HCT116 (cell line): ENCODE data around the gene SEC16A. TPM values are rescaled to one million over a fixed set of nuclear protein-coding genes. Genes with fewer than 3 reads are reported as not detected.

Experiments
- ATAC-seq: fragments of 200-7000 bp; cut with Tn5 transposase; 2 replicates; pipeline ENCODE4 v1.9.1; 2020; ENCODE audit warnings: mild to moderate bottlenecking, moderate library complexity
- BruUV-seq: library from RNA; stranded (reverse); fragments of 400-500 nt; replicated peaks from 2 replicates; lab custom pipeline; 2021; lab: Mats Ljungman, UMichigan
- CTCF ChIA-PET: fragments of 300-600 bp; sonication (Branson Sonifier 250); formaldehyde crosslinking; loops from one replicate; lab custom pipeline; 2021; ENCODE audit warnings: antibody characterized with exemption; lab: Charles Lee
- POLR2A ChIA-PET: fragments of 300-600, 350-600 bp; sonication (Branson Sonifier 250); formaldehyde crosslinking; loops from one replicate; lab custom pipeline; 2021; ENCODE audit warnings: antibody characterized with exemption; lab: Charles Lee
- RAD21 ChIA-PET, 2 experiments: fragments of 300-600 bp; sonication (Branson Sonifier 250); formaldehyde crosslinking; loops; one replicate each; lab custom pipeline; 2023; ENCODE audit warnings: low total read pairs in 2 of 2; ENCODE audit not compliant: uncharacterized antibody in 2 of 2, unreplicated experiment in 2 of 2, low non-redundant PET in 1 of 2; lab: Charles Lee
- DNase-seq: peaks from one replicate; pipeline ENCODE4 v3.0.0-alpha.2; 2010; ENCODE audit warnings: low read depth, low spot score
- H2AFZ ChIP-seq: fragments of 200-600 bp; shearing (Covaris generic), sonication (generic); 2 replicates; pipeline ENCODE4 v1.6.1; 2017; ENCODE audit warnings: low read depth, mixed run types, mixed read lengths, antibody characterized with exemption, low read length; ENCODE audit not compliant: poor library complexity, severe bottlenecking
- H3K27ac ChIP-seq: 2 replicates; pipeline ENCODE4 v1.5.1; 2012; ENCODE audit warnings: low read depth, low read length
- H3K27me3 ChIP-seq: fragments of 200-600 bp; sonication (generic); 2 replicates; pipeline ENCODE4 v1.6.1; 2016; ENCODE audit warnings: mixed run types, low read length, mixed read lengths; ENCODE audit not compliant: insufficient read depth
- H3K36me3 ChIP-seq, 2 experiments: fragments of 200-500 bp in 1 of 2; fragments of 200-600 bp in 1 of 2; sonication (Bioruptor generic) in 1 of 2; sonication (generic) in 1 of 2; 2 replicates each; pipeline versions ENCODE4 v1.5.1 to v1.6.1; 2014 to 2016; ENCODE audit warnings: low read length in 2 of 2, inconsistent platforms in 1 of 2, mixed read lengths in 1 of 2, mixed run types in 1 of 2; ENCODE audit not compliant: insufficient read depth in 2 of 2, control insufficient read depth in 1 of 2
- H3K4me1 ChIP-seq, 2 experiments: fragments of 200-600 bp in 1 of 2; sonication (generic) in 1 of 2; 2 replicates each; pipeline versions ENCODE4 v1.5.1 to v1.6.1; 2012 to 2017; ENCODE audit warnings: low read length in 2 of 2, inconsistent platforms in 1 of 2, mild to moderate bottlenecking in 1 of 2, mixed read lengths in 1 of 2, mixed run types in 1 of 2, moderate library complexity in 1 of 2; ENCODE audit not compliant: insufficient read depth in 2 of 2, control insufficient read depth in 1 of 2
- H3K4me2 ChIP-seq: fragments of 200-600 bp; sonication (generic); 2 replicates; pipeline ENCODE4 v1.6.1; 2017; ENCODE audit warnings: mixed run types, low read length, mixed read lengths
- H3K4me3 ChIP-seq, 2 experiments: fragments of 200-600 bp in 1 of 2; sonication (generic) in 1 of 2; replicated peaks in 1 of 2; 2 replicates each; pipeline ENCODE4 v1.5.1; 2011 to 2016; ENCODE audit warnings: low read length in 2 of 2, control low read depth in 1 of 2, low read depth in 1 of 2, mild to moderate bottlenecking in 1 of 2, mixed read lengths in 1 of 2, mixed run types in 1 of 2
- H3K79me2 ChIP-seq: fragments of 200-600 bp; sonication (generic); 2 replicates; pipeline ENCODE4 v1.6.1; 2017; ENCODE audit warnings: mild to moderate bottlenecking, mixed run types, low read length, moderate library complexity, mixed read lengths; ENCODE audit not compliant: insufficient read depth
- H3K9ac ChIP-seq: fragments of 200-600 bp; sonication (generic); 2 replicates; pipeline ENCODE4 v1.6.1; 2016; ENCODE audit warnings: low read length, mixed read lengths
- H3K9me2 ChIP-seq: fragments of 200-600 bp; sonication (generic), shearing (Covaris generic); 2 replicates; pipeline ENCODE4 v1.6.1; 2017; ENCODE audit warnings: mixed run types, mild to moderate bottlenecking, moderate library complexity; ENCODE audit not compliant: insufficient read depth
- H3K9me3 ChIP-seq, 2 experiments: fragments of 200-500 bp in 1 of 2; fragments of 200-600 bp in 1 of 2; sonication (Bioruptor generic) in 1 of 2; sonication (generic) in 1 of 2; 2 replicates each; pipeline ENCODE4 v1.6.1; 2014 to 2017; ENCODE audit warnings: low read length in 2 of 2, mixed read lengths in 2 of 2, inconsistent platforms in 1 of 2, low read depth in 1 of 2, mild to moderate bottlenecking in 1 of 2, mixed run types in 1 of 2, moderate library complexity in 1 of 2; ENCODE audit not compliant: control insufficient read depth in 1 of 2, insufficient read depth in 1 of 2
- H4K20me1 ChIP-seq: fragments of 200-600 bp; sonication (generic), shearing (Covaris generic); 2 replicates; pipeline ENCODE4 v1.6.1; 2017; ENCODE audit warnings: mixed run types, mild to moderate bottlenecking, moderate library complexity; ENCODE audit not compliant: insufficient read depth
- ATF3 ChIP-seq: IDR thresholded peaks from 2 replicates; pipeline ENCODE4 v1.6.1; 2012
- CBX3 ChIP-seq: IDR thresholded peaks from 2 replicates; pipeline ENCODE4 v1.6.1; 2012; ENCODE audit warnings: low read depth
- CEBPB ChIP-seq: IDR thresholded peaks from 2 replicates; pipeline ENCODE4 v1.6.1; 2012; ENCODE audit warnings: low read depth
- EGR1 ChIP-seq: IDR thresholded peaks from 2 replicates; pipeline ENCODE4 v1.6.1; 2012; ENCODE audit warnings: low read depth
- ELF1 ChIP-seq: IDR thresholded peaks from 2 replicates; pipeline ENCODE4 v1.6.1; 2012; ENCODE audit warnings: low read depth, borderline replicate concordance
- EZH2 ChIP-seq: fragments of 200-600 bp; sonication (generic); IDR thresholded peaks from 2 replicates; pipeline ENCODE4 v1.6.1; 2017; ENCODE audit warnings: antibody characterized with exemption, mixed run types
- FOSL1 ChIP-seq: IDR thresholded peaks from 2 replicates; pipeline ENCODE4 v1.6.1; 2012; ENCODE audit warnings: low read depth
- JUND ChIP-seq: IDR thresholded peaks from 2 replicates; pipeline ENCODE4 v1.6.1; 2012
- MAX ChIP-seq: IDR thresholded peaks from 2 replicates; pipeline ENCODE4 v1.6.1; 2012
- POLR2A ChIP-seq: IDR thresholded peaks from 2 replicates; pipeline ENCODE4 v1.7.0; 2011; ENCODE audit warnings: borderline replicate concordance; ENCODE audit not compliant: insufficient read depth, insufficient read length; ENCODE audit errors: extremely low read depth
- POLR2AphosphoS5 ChIP-seq: IDR thresholded peaks from 2 replicates; pipeline ENCODE4 v1.6.1; 2011; ENCODE audit warnings: mild to moderate bottlenecking, low read depth, low read length, moderate library complexity
- REST ChIP-seq: IDR thresholded peaks from 2 replicates; pipeline ENCODE4 v1.6.1; 2012; ENCODE audit warnings: low read depth
- SRF ChIP-seq: IDR thresholded peaks from 2 replicates; pipeline ENCODE4 v1.6.1; 2012; ENCODE audit warnings: low read depth
- YY1 ChIP-seq: IDR thresholded peaks from 2 replicates; pipeline ENCODE4 v1.6.1; 2011; ENCODE audit warnings: low read length, low read depth, moderate library complexity, mild to moderate bottlenecking; ENCODE audit not compliant: insufficient replicate concordance; ENCODE audit errors: extremely low read depth
- ZBTB33 ChIP-seq: IDR thresholded peaks from 2 replicates; pipeline ENCODE4 v1.6.1; 2011; ENCODE audit warnings: mild to moderate bottlenecking, low read length, moderate library complexity; ENCODE audit not compliant: insufficient replicate concordance; ENCODE audit errors: extremely low read depth
- ZFX ChIP-seq: fragments of 450-650 bp; IDR thresholded peaks from 2 replicates; pipeline ENCODE4 v1.6.1; 2017
- ZNF274 ChIP-seq: fragments of 200-500 bp; sonication (Bioruptor generic); IDR thresholded peaks from 2 replicates; pipeline ENCODE4 v1.6.1; 2014; ENCODE audit warnings: mild to moderate bottlenecking, low read depth, low read length, inconsistent platforms
- intact Hi-C: fragments of 100-400 bp; cut with micrococcal nuclease; formaldehyde crosslinking; loops from 2 replicates; pipeline ENCODE4 v1.10.0; 2022
- total RNA-seq: library from RNA; stranded (reverse); gene quantifications from one replicate; pipeline ENCODE4 v1.2.1, GENCODE V29; 2021; ENCODE audit not compliant: unreplicated experiment

Gene SEC16A
- total RNA-seq, 1 experiment from 2014 or later = 49.8 TPM

DNA sequence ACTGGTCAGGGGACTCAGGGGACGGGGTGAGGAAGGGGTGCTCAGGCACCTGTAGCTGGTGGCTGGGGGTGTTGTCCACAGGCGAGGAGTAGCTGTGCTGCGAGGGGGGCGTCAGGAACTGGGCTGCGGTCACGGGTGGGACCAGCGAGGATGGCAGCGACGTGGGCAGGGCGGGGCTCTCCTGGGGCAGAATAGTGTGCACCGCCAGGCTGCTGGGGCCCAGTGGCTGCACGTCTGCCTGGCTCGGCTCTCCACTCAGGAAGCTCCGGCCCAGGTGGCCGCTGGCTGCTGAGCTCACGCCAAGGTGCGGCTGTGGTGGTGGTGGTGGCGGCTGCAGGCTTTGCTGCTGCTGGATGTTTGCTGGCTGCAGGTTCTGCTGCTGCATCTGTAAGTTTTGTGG is 13.3 kb upstream of the SEC16A start:
- CTCF ChIA-PET = no interaction called here
- ATAC-seq = no peak
- no peak for DNase-seq
- H3K79me2 ChIP-seq = no peaks in the 10 kb centered on the region
- peaks cover 8 to 14% of the 10 kb centered on the region in 2 experiments; a peak in 3 of 4 replicates for H3K36me3 ChIP-seq
- POLR2A ChIA-PET = no interaction called here
- H3K4me3 ChIP-seq = no peak overlapping the region
- H4K20me1 ChIP-seq = no peaks in the 10 kb centered on the region
- no peaks in the 10 kb centered on the region for H3K9me3 ChIP-seq
- H3K27ac ChIP-seq = no peak overlapping the region
- no TSS peak for BruUV-seq
- no peak overlapping the region for H3K9ac ChIP-seq
- RAD21 ChIA-PET = no interaction called here
- no peaks in the 10 kb centered on the region for H3K27me3 ChIP-seq
- intact Hi-C loops = no loop called here
- no peak overlapping the region for H2AFZ ChIP-seq
- TF ChIP-seq MAX (no peak), CBX3 (no peak), POLR2A (no peak), ATF3 (no peak), EGR1 (no peak), ZNF274 (no peak), ELF1 (no peak), CEBPB (no peak), YY1 (no peak), ZBTB33 (no peak), FOSL1 (no peak), ZFX (no peak), SRF (no peak), POLR2AphosphoS5 (no peak), JUND (no peak), EZH2 (no peak), REST (no peak)
- H3K9me2 ChIP-seq = no peaks in the 10 kb centered on the region
- H3K4me1 ChIP-seq = no peaks in the 10 kb centered on the region
- H3K4me2 ChIP-seq = no peak overlapping the region
